ENCODE results near the gene RCBTB1.
"Not testable (repeated sequence)": the region's sequence is repeated elsewhere in the genome, so short reads cannot be mapped to it uniquely, and the experiment has no call there.

RCBTB1 gene

GRCh38 chr13:49585220-49586157 is at the start of gene RCBTB1:
TSS of gene RCBTB1 (minus strand) at chr13:49585558. CDS start at chr13:49567279, 18,279 bp downstream.
- DNase-seq (ENCODE audit: extremely low read depth in 1 of 2, low read depth in 1 of 2): peak in 1 of 2 donors; percentile 58

GRCh38 chr13:49633710-49634109 is 48.4 kb upstream of the RCBTB1 start:
- no peak for DNase-seq (ENCODE audit: extremely low read depth in 1 of 2, low read depth in 1 of 2)

- DNase-seq (ENCODE audit: extremely low read depth in 1 of 2, low read depth in 1 of 2): no peak
These were observed 46.8 kb upstream of the RCBTB1 start for GRCh38 chr13:49632156-49632555.

- no peak for DNase-seq (ENCODE audit: extremely low read depth in 1 of 2, low read depth in 1 of 2)
These were observed 45.2 kb upstream of the RCBTB1 start for GRCh38 chr13:49630580-49630979.

GRCh38 chr13:49629947-49630346 is 44.6 kb upstream of the RCBTB1 start:
- DNase-seq (ENCODE audit: extremely low read depth in 1 of 2, low read depth in 1 of 2): no peak

GRCh38 chr13:49629196-49629938 is 44.0 kb upstream of the RCBTB1 start:
- DNase-seq (ENCODE audit: extremely low read depth in 1 of 2, low read depth in 1 of 2): no peak

- DNase-seq (ENCODE audit: extremely low read depth in 1 of 2, low read depth in 1 of 2): peak in 1 of 2 donors; percentile 15
These were observed 42.7 kb upstream of the RCBTB1 start, which contains the start of gene ARL11 for GRCh38 chr13:49627831-49628652. TSS of gene ARL11 (plus strand) at chr13:49628507. CDS start at chr13:49630448, 1,941 bp downstream.

- DNase-seq (ENCODE audit: extremely low read depth in 1 of 2, low read depth in 1 of 2): no peak
These were observed 40.2 kb upstream of the RCBTB1 start for GRCh38 chr13:49625392-49626079.

GRCh38 chr13:49624229-49624628 is 38.9 kb upstream of the RCBTB1 start:
- no peak for DNase-seq (ENCODE audit: extremely low read depth in 1 of 2, low read depth in 1 of 2)

- DNase-seq (ENCODE audit: extremely low read depth in 1 of 2, low read depth in 1 of 2): no peak
These were observed 37.0 kb upstream of the RCBTB1 start for GRCh38 chr13:49622174-49622946.

- DNase-seq (ENCODE audit: extremely low read depth in 1 of 2, low read depth in 1 of 2): no peak
These were observed 34.8 kb upstream of the RCBTB1 start for GRCh38 chr13:49620170-49620621.

- no peak for DNase-seq (ENCODE audit: extremely low read depth in 1 of 2, low read depth in 1 of 2)
These were observed 31.3 kb upstream of the RCBTB1 start for GRCh38 chr13:49616676-49617065.

GRCh38 chr13:49615836-49616675 is 30.7 kb upstream of the RCBTB1 start:
- DNase-seq (ENCODE audit: extremely low read depth in 1 of 2, low read depth in 1 of 2): no peak

- not testable (repeated sequence) for DNase-seq (ENCODE audit: extremely low read depth in 1 of 2, low read depth in 1 of 2)
These were observed 26.7 kb upstream of the RCBTB1 start for GRCh38 chr13:49612042-49612441.

- DNase-seq (ENCODE audit: extremely low read depth in 1 of 2, low read depth in 1 of 2): no peak
These were observed 24.8 kb upstream of the RCBTB1 start for GRCh38 chr13:49610176-49610575.

- DNase-seq (ENCODE audit: extremely low read depth in 1 of 2, low read depth in 1 of 2): no peak
These were observed 23.4 kb upstream of the RCBTB1 start for GRCh38 chr13:49608651-49609331.

- no peak for DNase-seq (ENCODE audit: extremely low read depth in 1 of 2, low read depth in 1 of 2)
These were observed 22.4 kb upstream of the RCBTB1 start for GRCh38 chr13:49607761-49608160.
